Karpas-422 (cell line): Measurements from ENCODE around the gene MKI67. TPM values are rescaled to one million over a fixed set of nuclear protein-coding genes. Genes with fewer than 3 reads are reported as not detected.

Experiments
- DNase-seq: peaks from one replicate; pipeline ENCODE4 v3.0.0-alpha.2; 2015
- H2AFZ ChIP-seq: fragments of 200-600 bp; sonication (generic); 2 replicates; pipeline ENCODE4 v1.6.1; 2014; ENCODE audit warnings: antibody characterized with exemption, low read length, mixed read lengths
- H3K27ac ChIP-seq: fragments of 200-600 bp; sonication (generic); 2 replicates; pipeline ENCODE4 v1.5.1; 2014; ENCODE audit warnings: mild to moderate bottlenecking, low read length, moderate library complexity
- H3K27me3 ChIP-seq: fragments of 200-600 bp; sonication (generic); 2 replicates; pipeline ENCODE4 v1.6.1; 2014; ENCODE audit warnings: low read length, mixed read lengths
- H3K36me3 ChIP-seq: fragments of 200-600 bp; sonication (generic); 2 replicates; pipeline ENCODE4 v1.6.1; 2014; ENCODE audit warnings: low read length, mixed read lengths; ENCODE audit not compliant: insufficient read depth
- H3K4me1 ChIP-seq: fragments of 200-600 bp; sonication (generic); 2 replicates; pipeline ENCODE4 v1.6.1; 2014; ENCODE audit warnings: mild to moderate bottlenecking, low read length, mixed read lengths
- H3K4me2 ChIP-seq: fragments of 200-600 bp; sonication (generic); 2 replicates; pipeline ENCODE4 v1.6.1; 2014; ENCODE audit warnings: low read length, low read depth, mild to moderate bottlenecking; ENCODE audit not compliant: poor library complexity, severe bottlenecking
- H3K4me3 ChIP-seq: fragments of 200-600 bp; sonication (generic); 2 replicates; pipeline ENCODE4 v1.5.1; 2014; ENCODE audit warnings: mild to moderate bottlenecking, antibody characterized with exemption, low read length, mixed read lengths
- H3K79me2 ChIP-seq: fragments of 200-600 bp; sonication (generic); 2 replicates; pipeline ENCODE4 v1.6.1; 2014; ENCODE audit warnings: mild to moderate bottlenecking, low read length, mixed read lengths
- H3K9ac ChIP-seq: fragments of 200-600 bp; sonication (generic); 2 replicates; pipeline ENCODE4 v1.6.0; 2014; ENCODE audit warnings: low read length
- H3K9me2 ChIP-seq: fragments of 200-600 bp; sonication (generic), shearing (Covaris generic); replicated peaks from 2 replicates; pipeline ENCODE4 v1.6.0; 2014; ENCODE audit warnings: mild to moderate bottlenecking, low read length, moderate library complexity; ENCODE audit not compliant: insufficient read depth
- H3K9me3 ChIP-seq: fragments of 300-700, 200-600 bp; sonication (generic); 2 replicates; pipeline ENCODE4 v1.6.1; 2014; ENCODE audit warnings: low read length, mixed read lengths
- H4K20me1 ChIP-seq: fragments of 200-600 bp; sonication (generic); 2 replicates; pipeline ENCODE4 v1.6.1; 2014; ENCODE audit warnings: mild to moderate bottlenecking, antibody characterized with exemption, low read length, low read depth; ENCODE audit not compliant: insufficient read depth
- total RNA-seq: library from RNA; depleted of rRNA; stranded (reverse); fragments of >200 nt; shearing (Covaris generic); gene quantifications from 2 replicates; pipeline ENCODE4 v1.2.3, GENCODE V29; 2014; ENCODE audit warnings: low replicate concordance

The MKI67 gene
- total RNA-seq, 1 experiment from 2014 or later: 23.7 TPM

DNA sequence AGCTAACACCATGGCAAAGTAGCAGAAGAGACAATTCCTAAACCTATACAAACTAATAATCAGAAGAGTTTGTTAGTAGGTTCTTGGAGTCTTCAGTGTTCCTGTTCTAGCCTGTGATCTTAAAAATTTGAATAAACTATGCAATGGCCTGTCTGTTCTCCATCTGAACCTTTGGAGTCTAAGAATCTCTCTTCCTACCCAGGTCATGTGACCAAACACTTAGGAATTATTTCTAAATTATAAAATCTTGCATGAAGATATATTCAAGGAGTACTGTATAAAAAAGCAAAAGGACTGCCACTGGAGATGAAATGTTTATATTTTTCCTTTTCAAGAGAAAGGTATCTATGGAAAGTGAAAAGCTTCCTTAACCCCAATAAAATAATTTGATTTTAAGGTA, 2.4 kb downstream of the MKI67 start:
- peak overlapping the region; percentile 91 for H3K4me3 ChIP-seq
- no peaks in the 10 kb centered on the region for H3K27me3 ChIP-seq
- no peak for DNase-seq
- H2AFZ ChIP-seq: no peak overlapping the region
- peaks cover 44% of the 10 kb centered on the region for H3K36me3 ChIP-seq
- H3K9me2 ChIP-seq: no peaks in the 10 kb centered on the region
- H3K4me1 ChIP-seq: peaks cover 43% of the 10 kb centered on the region
- no peaks in the 10 kb centered on the region for H3K9me3 ChIP-seq
- H3K9ac ChIP-seq: peak overlapping the region; percentile 97; the same call in 1 of the 2 replicates
- H4K20me1 ChIP-seq: peaks cover 9% of the 10 kb centered on the region; the same call in 1 of the 2 replicates
- H3K79me2 ChIP-seq: peaks cover 67% of the 10 kb centered on the region
- H3K27ac ChIP-seq: no peak overlapping the region
- peak overlapping the region; percentile 89 for H3K4me2 ChIP-seq

DNA sequence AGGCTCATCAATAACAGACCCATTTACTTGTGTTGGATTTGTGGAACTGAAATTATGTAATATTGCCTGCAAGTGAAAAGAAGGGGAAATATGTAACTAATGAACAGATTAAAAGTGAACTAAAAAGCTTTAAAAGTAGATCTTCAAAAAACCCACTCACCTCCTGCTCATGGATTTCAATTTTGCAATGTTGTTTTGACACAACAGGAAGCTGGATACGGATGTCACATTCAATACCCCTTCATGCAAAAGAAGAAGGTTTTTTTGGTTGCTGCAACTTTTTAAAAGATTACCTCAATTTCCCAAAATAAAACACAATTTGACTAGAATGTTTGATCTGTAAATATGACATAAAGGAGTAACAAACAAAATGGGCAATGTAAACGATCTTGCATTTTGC, 3.3 kb downstream of the MKI67 start:
- Histone ChIP-seq H3K9me2 (no peaks in the 10 kb centered on the region), H3K27me3 (no peaks in the 10 kb centered on the region), H3K79me2 (peaks cover 73% of the 10 kb centered on the region), H3K36me3 (peaks cover 50% of the 10 kb centered on the region), H2AFZ (no peak overlapping the region), H3K4me1 (peaks cover 43% of the 10 kb centered on the region), H3K9ac (no peak overlapping the region), H3K4me3 (no peak overlapping the region), H3K9me3 (no peaks in the 10 kb centered on the region), H3K4me2 (peak overlapping the region; percentile 89), H4K20me1 (peaks cover 9% of the 10 kb centered on the region; the same call in 1 of the 2 replicates), H3K27ac (no peak overlapping the region)
- no peak for DNase-seq

DNA sequence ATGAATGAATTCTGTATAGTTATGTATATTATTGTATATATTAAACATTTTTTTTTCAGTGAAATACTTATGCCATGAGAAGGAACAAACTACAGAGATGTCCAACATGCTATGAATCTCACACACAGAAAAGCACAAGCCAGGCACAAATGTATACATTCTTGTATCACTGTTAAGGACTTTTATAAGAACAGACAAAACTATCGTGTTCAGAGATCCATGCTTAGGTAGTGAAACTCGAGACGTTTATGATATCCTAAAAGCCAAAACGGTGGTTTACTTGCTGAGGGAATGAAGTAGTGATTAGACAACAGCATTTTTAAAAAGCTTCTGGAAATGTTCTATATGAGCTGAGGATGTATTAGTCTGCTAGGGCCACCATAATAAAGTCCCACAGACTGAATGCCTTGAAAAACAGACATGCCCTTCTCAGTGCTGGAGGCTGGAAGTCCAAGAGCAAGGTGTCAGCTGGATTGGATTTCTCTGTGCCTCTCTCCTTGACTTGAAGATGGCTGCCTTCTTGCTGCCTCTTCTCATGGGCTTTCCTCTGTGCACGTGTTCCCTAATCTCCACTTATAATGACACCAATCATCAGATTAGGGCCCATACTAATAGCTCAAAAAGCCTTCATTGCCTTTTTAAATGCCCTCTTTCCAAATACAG, 4.3 kb downstream of the MKI67 start:
- no peak overlapping the region for H3K9ac ChIP-seq
- no peak overlapping the region for H3K27ac ChIP-seq
- H3K4me3 ChIP-seq: no peak overlapping the region
- peaks cover 37% of the 10 kb centered on the region for H3K4me1 ChIP-seq
- no peaks in the 10 kb centered on the region for H3K9me2 ChIP-seq
- peaks cover 9% of the 10 kb centered on the region; the same call in 1 of the 2 replicates for H4K20me1 ChIP-seq
- H3K79me2 ChIP-seq: peaks cover 79% of the 10 kb centered on the region
- H3K27me3 ChIP-seq: no peaks in the 10 kb centered on the region
- H3K36me3 ChIP-seq: peaks cover 54% of the 10 kb centered on the region
- no peak overlapping the region for H2AFZ ChIP-seq
- H3K4me2 ChIP-seq: no peak overlapping the region
- no peaks in the 10 kb centered on the region for H3K9me3 ChIP-seq
- no peak for DNase-seq

DNA sequence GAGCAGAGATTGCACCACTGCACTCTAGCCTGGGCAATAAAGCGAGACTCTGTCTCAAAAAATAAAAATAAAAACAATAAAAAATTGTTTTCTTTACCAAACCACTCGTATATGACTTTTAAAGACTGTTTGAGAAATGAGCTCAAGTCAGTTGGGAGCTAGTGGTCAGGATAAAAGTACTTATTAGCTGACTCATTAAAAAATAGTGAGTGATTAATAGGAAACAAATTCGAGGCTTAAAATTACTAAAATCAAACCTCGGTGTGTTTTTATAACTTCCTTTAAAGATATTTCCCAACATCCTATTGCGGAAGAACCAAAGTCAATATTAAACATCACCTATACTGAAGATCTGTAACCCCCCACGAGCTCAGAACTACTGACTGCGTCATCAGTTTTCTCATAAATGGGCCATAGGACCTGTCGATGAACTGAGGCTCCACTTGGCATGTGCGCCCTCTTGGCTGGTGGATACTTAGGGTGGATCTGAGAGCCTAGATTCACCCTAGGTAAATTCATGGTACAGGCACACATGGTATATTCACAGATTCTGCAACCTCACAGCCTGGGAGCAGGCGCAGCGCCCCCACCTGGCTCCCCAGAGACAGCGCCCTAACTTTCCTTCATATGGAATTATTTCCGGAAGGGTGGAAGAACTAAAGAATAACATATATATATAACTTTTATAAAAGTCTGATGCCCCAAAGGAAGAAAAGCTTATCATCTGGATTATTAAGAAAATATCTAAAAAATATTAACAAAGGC, 9.2 kb downstream of the MKI67 start:
- no peaks in the 10 kb centered on the region for H3K9me2 ChIP-seq
- H2AFZ ChIP-seq: no peak overlapping the region
- peaks cover 12% of the 10 kb centered on the region for H3K4me1 ChIP-seq
- no peaks in the 10 kb centered on the region for H3K27me3 ChIP-seq
- no peak for DNase-seq
- H3K27ac ChIP-seq: no peak overlapping the region
- H3K79me2 ChIP-seq: peaks cover 48% of the 10 kb centered on the region
- no peaks in the 10 kb centered on the region for H4K20me1 ChIP-seq
- H3K9ac ChIP-seq: no peak overlapping the region
- no peaks in the 10 kb centered on the region for H3K9me3 ChIP-seq
- no peak overlapping the region for H3K4me3 ChIP-seq
- H3K4me2 ChIP-seq: no peak overlapping the region
- H3K36me3 ChIP-seq: peaks cover 66% of the 10 kb centered on the region

DNA sequence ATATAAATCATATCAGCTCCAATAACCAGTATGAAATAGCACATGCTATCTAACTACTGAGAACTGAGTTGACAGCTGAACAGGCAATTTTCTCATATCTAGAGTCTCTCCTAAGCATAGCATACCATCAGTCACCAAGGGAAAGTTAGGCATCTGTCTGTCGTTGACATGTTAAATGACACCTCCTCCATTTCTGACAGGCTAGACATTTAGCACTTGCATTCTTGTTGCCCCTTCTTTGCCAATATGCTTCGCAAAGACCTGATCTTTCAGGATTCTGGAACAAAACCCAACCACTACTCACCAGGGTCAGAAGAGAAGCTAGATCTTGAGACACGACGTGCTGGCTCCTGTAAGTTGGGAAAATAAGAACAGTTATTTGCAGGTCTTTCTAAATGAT, 10.0 kb downstream of the MKI67 start:
- no peaks in the 10 kb centered on the region for H4K20me1 ChIP-seq
- H3K79me2 ChIP-seq: peaks cover 43% of the 10 kb centered on the region
- H3K9me3 ChIP-seq: no peaks in the 10 kb centered on the region
- H3K9me2 ChIP-seq: no peaks in the 10 kb centered on the region
- H3K27ac ChIP-seq: no peak overlapping the region
- no peak for DNase-seq
- H3K4me1 ChIP-seq: peaks cover 12% of the 10 kb centered on the region
- H3K9ac ChIP-seq: no peak overlapping the region
- no peaks in the 10 kb centered on the region for H3K27me3 ChIP-seq
- H3K36me3 ChIP-seq: peaks cover 70% of the 10 kb centered on the region
- no peak overlapping the region for H3K4me3 ChIP-seq
- H2AFZ ChIP-seq: no peak overlapping the region
- H3K4me2 ChIP-seq: no peak overlapping the region

DNA sequence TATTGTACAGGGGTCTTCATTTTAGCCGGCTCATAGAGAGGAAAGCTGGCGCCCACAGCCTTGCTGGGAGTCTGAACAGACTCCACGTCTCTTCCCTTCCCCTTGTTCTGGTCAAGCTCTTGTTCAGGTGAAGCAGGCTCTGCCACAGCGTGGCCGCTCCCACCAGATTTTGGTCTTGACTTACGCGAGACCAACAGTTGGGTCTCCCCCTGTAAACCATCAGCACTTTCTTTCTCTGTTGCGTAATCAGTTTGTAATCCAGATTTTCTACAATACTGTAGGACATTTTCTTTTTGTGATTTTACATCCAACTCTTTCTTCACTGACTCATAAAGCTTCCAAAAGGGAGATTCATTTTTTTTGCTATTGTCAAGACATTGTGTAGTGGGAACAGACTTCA, 10.9 kb downstream of the MKI67 start:
- Histone ChIP-seq H3K27me3 (no peaks in the 10 kb centered on the region), H2AFZ (no peak overlapping the region), H3K4me3 (no peak overlapping the region), H4K20me1 (no peaks in the 10 kb centered on the region), H3K27ac (no peak overlapping the region), H3K9ac (no peak overlapping the region), H3K9me2 (no peaks in the 10 kb centered on the region), H3K79me2 (peaks cover 36% of the 10 kb centered on the region), H3K4me1 (peaks cover 6% of the 10 kb centered on the region), H3K4me2 (no peak overlapping the region), H3K36me3 (peaks cover 79% of the 10 kb centered on the region), H3K9me3 (no peaks in the 10 kb centered on the region)
- DNase-seq: no peak

DNA sequence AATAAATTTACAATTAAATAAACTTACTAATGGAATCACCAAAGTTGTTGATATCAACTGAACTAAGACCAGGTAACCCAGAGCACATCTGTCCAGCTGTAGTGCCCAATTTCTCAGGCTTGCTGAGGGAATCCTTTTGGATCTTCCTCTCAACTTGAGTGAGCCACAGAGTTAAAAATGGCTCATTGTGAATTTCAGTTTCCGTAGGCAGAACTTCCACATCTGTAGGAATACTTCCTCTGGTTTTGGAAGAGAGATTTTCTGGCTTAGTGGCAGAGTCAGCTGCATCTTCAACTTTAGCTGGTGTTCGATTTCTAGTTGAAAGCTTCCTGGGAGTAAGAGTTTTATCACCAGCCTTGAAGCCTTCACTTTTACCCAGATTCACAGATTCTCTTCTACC, 11.3 kb downstream of the MKI67 start:
- H3K9ac ChIP-seq: no peak overlapping the region
- no peaks in the 10 kb centered on the region for H4K20me1 ChIP-seq
- H3K36me3 ChIP-seq: peaks cover 81% of the 10 kb centered on the region
- H3K4me1 ChIP-seq: peaks cover 2% of the 10 kb centered on the region
- no peaks in the 10 kb centered on the region for H3K9me2 ChIP-seq
- no peak overlapping the region for H2AFZ ChIP-seq
- H3K4me2 ChIP-seq: no peak overlapping the region
- no peak for DNase-seq
- no peaks in the 10 kb centered on the region for H3K9me3 ChIP-seq
- H3K79me2 ChIP-seq: peaks cover 32% of the 10 kb centered on the region
- no peak overlapping the region for H3K27ac ChIP-seq
- no peak overlapping the region for H3K4me3 ChIP-seq
- H3K27me3 ChIP-seq: no peaks in the 10 kb centered on the region

DNA sequence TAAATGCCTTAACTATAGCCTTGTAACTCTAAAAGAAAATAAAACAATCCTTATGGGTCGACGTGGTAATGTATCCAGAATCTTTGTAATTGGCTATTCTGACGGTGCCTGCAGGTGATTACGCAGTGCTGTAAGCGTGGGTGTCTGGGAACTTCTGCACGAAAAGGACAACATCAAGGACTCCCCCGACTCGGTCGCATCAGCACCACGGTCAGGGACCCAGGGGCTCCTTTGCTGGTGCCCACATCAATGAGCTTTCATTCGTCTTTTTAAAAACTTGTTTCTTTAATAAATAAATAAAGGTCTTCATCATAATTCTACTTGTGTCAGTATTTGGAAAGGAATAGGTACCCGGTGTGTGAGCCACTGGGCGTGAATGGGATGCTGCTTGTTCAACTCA, 13.2 kb downstream of the MKI67 start:
- H3K27me3 ChIP-seq: no peaks in the 10 kb centered on the region
- no peaks in the 10 kb centered on the region for H4K20me1 ChIP-seq
- no peak for DNase-seq
- H3K79me2 ChIP-seq: peaks cover 16% of the 10 kb centered on the region; the same call in 1 of the 2 replicates
- H2AFZ ChIP-seq: no peak overlapping the region
- H3K4me1 ChIP-seq: no peaks in the 10 kb centered on the region
- no peaks in the 10 kb centered on the region for H3K9me3 ChIP-seq
- H3K9ac ChIP-seq: no peak overlapping the region
- H3K27ac ChIP-seq: no peak overlapping the region
- no peak overlapping the region for H3K4me2 ChIP-seq
- no peaks in the 10 kb centered on the region for H3K9me2 ChIP-seq
- peaks cover 83% of the 10 kb centered on the region; the same call in 1 of the 2 replicates for H3K36me3 ChIP-seq
- H3K4me3 ChIP-seq: no peak overlapping the region
